Cardiac muscle cell (in vitro differentiated cells and primary cell): ENCODE measurements around the gene COPS7A. TPM values are rescaled to one million over a fixed set of nuclear protein-coding genes. Genes with fewer than 3 reads are reported as not detected.

Experiments used
- DNase-seq, 2 donors: peaks; one replicate each; pipeline versions ENCODE4 v3.0.0 to v3.0.0-alpha.2; 2010 to 2017; ENCODE audit warnings: low read depth in 1 of 2, low spot score in 1 of 2
- H3K27ac ChIP-seq: fragments of 200-600 bp; sonication (generic); 2 replicates; pipeline ENCODE4 v1.5.1; 2016
- H3K27me3 ChIP-seq: fragments of 200-600 bp; sonication (generic); 2 replicates; pipeline ENCODE4 v1.6.0; 2016; ENCODE audit warnings: control low read depth
- H3K36me3 ChIP-seq: fragments of 200-600 bp; sonication (generic); 2 replicates; pipeline ENCODE4 v1.5.1; 2016; ENCODE audit warnings: control low read depth
- H3K4me1 ChIP-seq: fragments of 200-600 bp; sonication (generic); 2 replicates; pipeline ENCODE4 v1.8.1; 2017; ENCODE audit warnings: low read depth, mild to moderate bottlenecking, mixed run types
- H3K4me3 ChIP-seq: fragments of 200-600 bp; sonication (generic); 2 replicates; pipeline ENCODE4 v1.5.1; 2016; ENCODE audit warnings: mild to moderate bottlenecking
- H3K9me3 ChIP-seq: fragments of 200-600 bp; sonication (generic); 2 replicates; pipeline ENCODE4 v1.5.1; 2017; ENCODE audit warnings: low read depth, mild to moderate bottlenecking, control low read depth
- CTCF ChIP-seq: IDR thresholded peaks from 2 replicates; pipeline ENCODE4 v1.5.1; 2012; ENCODE audit warnings: low read depth, mild to moderate bottlenecking, low read length
- polyA plus RNA-seq: library from polyadenylated mRNA; unstranded; fragments of >200 nt; fragmentation: Nextera tagmentation; extraction: Ambion mirVana; gene quantifications from 2 replicates; pipeline ENCODE4 v1.2.1, GENCODE V29; 2016
- total RNA-seq: library from RNA; depleted of rRNA; stranded (reverse); fragments of >200 nt; gene quantifications from 2 replicates; pipeline ENCODE4 v1.2.3, GENCODE V29; 2016

The COPS7A gene
- total and polyA plus RNA-seq, 2 experiments from 2014 or later = 71.0 to 108 TPM

- H3K27me3 ChIP-seq = peaks cover 17% of the 10 kb centered on the region
- peaks cover 25% of the 10 kb centered on the region for H3K4me1 ChIP-seq
- TF ChIP-seq CTCF = no peak
- no peak for DNase-seq
- no peaks in the 10 kb centered on the region for H3K9me3 ChIP-seq
- H3K27ac ChIP-seq = peak overlapping the region; percentile 95
- peak overlapping the region; percentile 93 for H3K4me3 ChIP-seq
- H3K36me3 ChIP-seq = no peaks in the 10 kb centered on the region
These were observed 44.6 kb downstream of the COPS7A start for GRCh38 chr12:6768437-6768914.

GRCh38 chr12:6768990-6769389 lies 45.1 kb downstream of the COPS7A start:
- H3K36me3 ChIP-seq = no peaks in the 10 kb centered on the region
- DNase-seq = peak; percentile 52 to 81
- H3K27ac ChIP-seq = peak overlapping the region; percentile 95
- no peak for TF ChIP-seq CTCF
- H3K27me3 ChIP-seq = peaks cover 22% of the 10 kb centered on the region
- H3K4me3 ChIP-seq = peak overlapping the region; percentile 93
- H3K9me3 ChIP-seq = no peaks in the 10 kb centered on the region
- peaks cover 20% of the 10 kb centered on the region for H3K4me1 ChIP-seq

GRCh38 chr12:6769666-6770065 lies 45.8 kb downstream of the COPS7A start:
- no peak for DNase-seq
- H3K36me3 ChIP-seq = no peaks in the 10 kb centered on the region
- H3K4me3 ChIP-seq = no peak overlapping the region
- H3K27ac ChIP-seq = no peak overlapping the region
- peaks cover 19% of the 10 kb centered on the region for H3K4me1 ChIP-seq
- TF ChIP-seq CTCF = no peak
- H3K9me3 ChIP-seq = no peaks in the 10 kb centered on the region
- H3K27me3 ChIP-seq = peaks cover 28% of the 10 kb centered on the region

GRCh38 chr12:6770094-6770493 lies 46.2 kb downstream of the COPS7A start:
- no peak for TF ChIP-seq CTCF
- no peak overlapping the region for H3K27ac ChIP-seq
- H3K4me3 ChIP-seq = no peak overlapping the region
- H3K27me3 ChIP-seq = peaks cover 29% of the 10 kb centered on the region
- H3K9me3 ChIP-seq = no peaks in the 10 kb centered on the region
- peaks cover 14% of the 10 kb centered on the region for H3K4me1 ChIP-seq
- DNase-seq = no peak
- no peaks in the 10 kb centered on the region for H3K36me3 ChIP-seq

GRCh38 chr12:6770600-6770999 lies 46.8 kb downstream of the COPS7A start:
- Histone ChIP-seq H3K4me1 (peaks cover 10% of the 10 kb centered on the region), H3K4me3 (no peak overlapping the region), H3K27me3 (peaks cover 29% of the 10 kb centered on the region), H3K36me3 (no peaks in the 10 kb centered on the region), H3K9me3 (no peaks in the 10 kb centered on the region), H3K27ac (no peak overlapping the region)
- no peak for DNase-seq
- TF ChIP-seq CTCF = no peak

- no peak for DNase-seq
- Histone ChIP-seq H3K36me3 (no peaks in the 10 kb centered on the region), H3K27me3 (peaks cover 29% of the 10 kb centered on the region), H3K4me3 (no peak overlapping the region), H3K4me1 (peaks cover 10% of the 10 kb centered on the region), H3K9me3 (no peaks in the 10 kb centered on the region), H3K27ac (no peak overlapping the region)
- no peak for TF ChIP-seq CTCF
These were observed 47.2 kb downstream of the COPS7A start for GRCh38 chr12:6771091-6771495.
